ENCODE measurements around the gene LASP1NB.
"Not testable (repeated sequence)": the region's sequence is repeated elsewhere in the genome, so short reads cannot be mapped to it uniquely, and the experiment has no call there.

Gene LASP1NB

DNA sequence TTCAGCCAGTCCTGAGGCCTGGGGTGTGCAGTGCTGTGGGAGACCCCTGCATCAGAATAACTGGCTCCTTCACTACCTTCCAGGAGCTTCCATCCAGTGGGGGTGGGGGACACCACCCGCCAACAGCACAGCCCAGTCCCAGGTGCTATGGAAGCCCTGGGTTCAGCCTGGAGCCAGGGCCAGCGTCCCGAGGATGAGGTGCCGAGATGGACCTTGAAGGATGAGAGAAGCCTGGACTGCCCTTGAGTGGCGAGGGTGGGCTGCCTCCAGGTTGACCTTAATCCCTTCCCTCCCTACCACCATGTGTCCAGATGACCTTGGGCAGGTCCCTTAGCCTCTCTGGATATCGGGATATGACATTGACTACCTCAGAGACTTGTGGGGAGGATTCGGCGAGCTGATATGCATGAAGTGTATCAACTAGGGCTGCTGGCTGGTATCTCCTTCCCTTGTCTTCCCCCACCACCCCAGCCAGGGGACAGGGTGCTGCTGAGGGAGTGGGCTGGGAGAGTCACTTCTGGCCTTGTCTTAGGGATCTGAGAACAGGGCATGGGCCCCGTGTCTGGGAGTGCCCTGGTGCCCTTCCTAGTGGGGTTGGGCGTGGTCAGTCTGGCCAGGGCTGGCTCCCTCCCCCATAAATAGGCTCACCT is 14.2 kb upstream of the LASP1NB start:
- Histone ChIP-seq H3K4me1 (replicated peaks) (peaks cover 6% of the 10 kb centered on the region), H3K27ac (no peak overlapping the region), H3K27me3 (replicated peaks; ENCODE audit: insufficient read depth) (no peaks in the 10 kb centered on the region), H3K4me3 (no peak overlapping the region), H3K9me3 (no peaks in the 10 kb centered on the region), H3K36me3 (peaks cover 0 to 12% of the 10 kb centered on the region in 2 donors)
- no peak for TF ChIP-seq CTCF (IDR thresholded peaks at IDR 0.05)
- no peak for TF ChIP-seq POLR2A (IDR thresholded peaks at IDR 0.05)
- TF ChIP-seq POLR2AphosphoS5 (IDR thresholded peaks at IDR 0.05): no peak
- intact Hi-C loops (cut with DNase I): no loop called here
- 89% methylated on average over 10 of the region's 10 CpGs for WGBS
- no peak for DNase-seq (ENCODE audit: low spot score)

GRCh38 chr17:38911731-38912081 is 13.7 kb upstream of the LASP1NB start:
- H3K4me1 ChIP-seq (replicated peaks); H3K4me3 ChIP-seq; DNase-seq (ENCODE audit: low spot score); intact Hi-C loops (cut with DNase I); H3K27me3 ChIP-seq (replicated peaks; ENCODE audit: insufficient read depth); H3K27ac ChIP-seq; H3K9me3 ChIP-seq: not testable (repeated sequence)
- 98% methylated on average over 8 of the region's 8 CpGs for WGBS
- peaks cover 0 to 12% of the 10 kb centered on the region in 2 donors for H3K36me3 ChIP-seq

- Histone ChIP-seq H3K27me3 (replicated peaks; ENCODE audit: insufficient read depth) (no peaks in the 10 kb centered on the region), H3K4me3 (no peak overlapping the region), H3K9me3 (no peaks in the 10 kb centered on the region), H3K27ac (no peak overlapping the region), H3K36me3 (peaks cover 0 to 12% of the 10 kb centered on the region in 2 donors), H3K4me1 (replicated peaks) (peaks cover 6% of the 10 kb centered on the region)
- 78% methylated on average over 13 of the region's 13 CpGs for WGBS
- intact Hi-C loops (cut with DNase I): no loop called here
- DNase-seq (ENCODE audit: low spot score): no peak
- TF ChIP-seq CTCF (IDR thresholded peaks at IDR 0.05): no peak
- no peak for TF ChIP-seq POLR2A (IDR thresholded peaks at IDR 0.05)
- TF ChIP-seq POLR2AphosphoS5 (IDR thresholded peaks at IDR 0.05): no peak
Measured at GRCh38 chr17:38912221-38912813, 13.1 kb upstream of the LASP1NB start.

GRCh38 chr17:38914741-38915638 is 10.4 kb upstream of the LASP1NB start:
- DNase-seq (ENCODE audit: low spot score): no peak
- intact Hi-C loops (cut with DNase I): no loop called here
- no peaks in the 10 kb centered on the region for H3K9me3 ChIP-seq
- no peaks in the 10 kb centered on the region for H3K4me1 ChIP-seq (replicated peaks)
- no peaks in the 10 kb centered on the region for H3K27me3 ChIP-seq (replicated peaks; ENCODE audit: insufficient read depth)
- peaks cover 0 to 12% of the 10 kb centered on the region in 2 donors for H3K36me3 ChIP-seq
- no peak for TF ChIP-seq POLR2AphosphoS5 (IDR thresholded peaks at IDR 0.05)
- no peak for TF ChIP-seq POLR2A (IDR thresholded peaks at IDR 0.05)
- no peak for TF ChIP-seq CTCF (IDR thresholded peaks at IDR 0.05)
- 80% methylated on average over 15 of the region's 20 CpGs for WGBS
- no peak overlapping the region for H3K27ac ChIP-seq
- no peak overlapping the region for H3K4me3 ChIP-seq

GRCh38 chr17:38915639-38915995 is 9.8 kb upstream of the LASP1NB start:
- Histone ChIP-seq H3K27ac (no peak overlapping the region), H3K27me3 (replicated peaks; ENCODE audit: insufficient read depth) (no peaks in the 10 kb centered on the region), H3K4me1 (replicated peaks) (no peaks in the 10 kb centered on the region), H3K4me3 (no peak overlapping the region), H3K36me3 (peaks cover 0 to 12% of the 10 kb centered on the region in 2 donors), H3K9me3 (no peaks in the 10 kb centered on the region)
- DNase-seq (ENCODE audit: low spot score): no peak
- TF ChIP-seq POLR2AphosphoS5 (IDR thresholded peaks at IDR 0.05): no peak
- TF ChIP-seq POLR2A (IDR thresholded peaks at IDR 0.05): no peak
- TF ChIP-seq CTCF (IDR thresholded peaks at IDR 0.05): no peak
- WGBS: 68% methylated on average over 7 of the region's 7 CpGs
- intact Hi-C loops (cut with DNase I): no loop called here

Data from prostate gland (tissue), 2 donors.